HG02840 (cell line): ENCODE data around the gene KRTAP12-2.

Experiments used
- ATAC-seq: cut with Tn5 transposase; IDR thresholded peaks from one replicate; pipeline ENCODE4 v1.9.1; 2021; ENCODE audit warnings: mild to moderate bottlenecking, moderate library complexity, moderate number of reproducible peaks; ENCODE audit not compliant: unreplicated experiment, low FRiP score

The KRTAP12-2 gene

DNA sequence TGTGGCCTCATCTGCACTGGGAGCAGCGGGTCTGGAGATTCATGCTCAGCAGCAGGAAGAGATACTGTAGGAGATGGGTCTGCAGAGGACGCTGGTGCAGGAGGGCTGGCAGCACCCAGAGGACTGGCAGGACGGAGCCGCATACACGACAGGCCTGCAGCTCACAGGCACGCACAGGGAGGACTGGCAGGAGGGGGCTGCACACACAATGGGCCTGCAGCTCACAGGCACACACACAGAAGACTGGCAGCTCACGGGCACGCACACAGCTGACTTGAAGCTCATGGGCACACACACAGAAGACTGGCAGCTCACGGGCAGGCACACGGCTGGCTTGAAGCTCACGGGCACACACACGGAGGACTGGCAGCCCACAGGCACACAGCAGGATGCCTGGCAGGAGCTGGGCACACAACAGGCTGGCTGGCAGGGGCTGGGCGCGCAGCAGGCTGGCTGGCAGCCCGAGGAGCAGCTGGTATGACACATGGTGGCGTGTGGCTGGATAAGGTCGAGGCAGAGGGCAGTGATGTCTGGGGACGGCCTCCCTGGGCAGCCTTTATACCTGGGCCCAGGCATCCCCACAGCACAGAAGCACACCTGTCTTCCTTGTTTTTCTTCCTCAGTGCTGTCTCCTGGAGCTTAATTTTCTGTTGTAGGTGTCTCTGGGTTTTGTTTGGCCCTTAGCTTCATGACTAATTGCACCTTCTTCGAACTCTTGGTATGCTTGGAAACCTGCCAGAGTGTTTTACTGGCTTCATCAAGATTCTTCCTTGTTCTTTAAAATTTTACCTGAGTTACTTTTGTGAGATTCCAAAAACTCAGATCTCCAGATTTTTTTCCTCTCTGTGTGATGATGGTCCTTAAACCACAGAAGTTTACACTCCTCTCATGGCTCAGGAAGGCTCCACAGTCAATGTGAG is at the start of gene KRTAP12-2:
Gene KRTAP12-2, minus strand, starts transcription at position 527 of the 920 bp plus-strand sequence. Its CDS starts 41 bp downstream, at position 486.
- no peak for ATAC-seq

DNA sequence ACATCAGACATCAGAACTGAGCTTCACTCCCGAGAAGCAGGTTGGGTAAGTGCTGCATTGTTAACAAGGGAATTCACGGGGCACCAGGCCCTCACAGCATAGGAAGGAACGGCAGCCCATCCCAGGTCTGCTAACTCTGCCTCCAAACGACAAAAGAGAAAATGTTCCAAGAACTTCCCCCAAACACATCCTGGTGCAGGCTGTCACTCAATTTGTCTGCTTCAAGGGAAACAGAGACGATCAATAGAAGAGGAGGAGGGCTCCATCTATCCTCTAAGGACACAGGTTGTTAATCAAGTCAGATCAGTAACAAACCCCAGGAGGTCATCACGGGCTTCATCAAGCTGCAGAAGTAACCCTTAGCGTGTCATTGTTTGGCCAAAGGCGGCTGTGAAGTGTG is 48.2 kb upstream of the KRTAP12-2 start:
- ATAC-seq = no peak

GRCh38 chr21:44713846-44714245 is 47.1 kb upstream of the KRTAP12-2 start:
- ATAC-seq = no peak

GRCh38 chr21:44713130-44713529 is 46.4 kb upstream of the KRTAP12-2 start:
- no peak for ATAC-seq

DNA sequence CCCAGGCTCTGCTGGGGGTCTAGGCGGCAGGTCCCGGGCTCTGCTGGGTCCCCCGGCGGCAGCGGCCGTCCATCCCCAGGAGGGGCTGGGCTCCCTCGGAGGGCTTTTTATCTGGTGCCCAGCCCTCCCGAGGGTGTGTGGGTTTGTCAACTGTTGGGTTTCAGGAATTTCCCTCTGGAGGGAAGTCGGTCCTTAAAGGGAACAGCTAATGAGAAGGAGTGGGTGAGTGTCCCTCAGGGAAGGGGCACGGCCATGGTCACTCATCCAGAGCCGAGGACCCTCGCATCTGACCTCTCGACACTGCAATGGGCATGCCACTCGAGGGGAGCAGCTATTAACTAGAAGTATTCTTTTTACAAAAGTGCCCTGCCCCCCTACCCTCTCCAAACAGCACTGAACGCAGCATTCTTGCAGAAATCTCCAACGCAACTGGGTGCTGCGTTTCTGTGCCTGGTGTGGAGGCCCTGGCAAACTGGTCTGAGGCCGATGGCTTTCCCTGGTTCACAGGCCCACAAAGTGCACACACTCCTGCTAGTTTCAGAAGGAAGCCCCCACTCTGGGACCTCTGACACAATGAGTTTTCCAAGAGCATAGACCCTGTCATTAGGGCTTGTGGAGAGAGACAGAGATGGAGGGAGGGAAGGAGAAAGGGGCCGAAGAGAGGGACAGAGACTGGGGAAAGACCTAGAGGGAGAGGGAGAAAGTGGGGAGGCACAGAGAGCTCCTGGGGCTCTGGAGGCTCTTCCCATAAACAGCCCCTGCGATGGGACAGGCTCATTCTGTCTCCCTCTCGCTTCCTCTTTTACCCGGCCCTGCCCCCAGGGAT is 45.7 kb upstream of the KRTAP12-2 start:
- no peak for ATAC-seq

DNA sequence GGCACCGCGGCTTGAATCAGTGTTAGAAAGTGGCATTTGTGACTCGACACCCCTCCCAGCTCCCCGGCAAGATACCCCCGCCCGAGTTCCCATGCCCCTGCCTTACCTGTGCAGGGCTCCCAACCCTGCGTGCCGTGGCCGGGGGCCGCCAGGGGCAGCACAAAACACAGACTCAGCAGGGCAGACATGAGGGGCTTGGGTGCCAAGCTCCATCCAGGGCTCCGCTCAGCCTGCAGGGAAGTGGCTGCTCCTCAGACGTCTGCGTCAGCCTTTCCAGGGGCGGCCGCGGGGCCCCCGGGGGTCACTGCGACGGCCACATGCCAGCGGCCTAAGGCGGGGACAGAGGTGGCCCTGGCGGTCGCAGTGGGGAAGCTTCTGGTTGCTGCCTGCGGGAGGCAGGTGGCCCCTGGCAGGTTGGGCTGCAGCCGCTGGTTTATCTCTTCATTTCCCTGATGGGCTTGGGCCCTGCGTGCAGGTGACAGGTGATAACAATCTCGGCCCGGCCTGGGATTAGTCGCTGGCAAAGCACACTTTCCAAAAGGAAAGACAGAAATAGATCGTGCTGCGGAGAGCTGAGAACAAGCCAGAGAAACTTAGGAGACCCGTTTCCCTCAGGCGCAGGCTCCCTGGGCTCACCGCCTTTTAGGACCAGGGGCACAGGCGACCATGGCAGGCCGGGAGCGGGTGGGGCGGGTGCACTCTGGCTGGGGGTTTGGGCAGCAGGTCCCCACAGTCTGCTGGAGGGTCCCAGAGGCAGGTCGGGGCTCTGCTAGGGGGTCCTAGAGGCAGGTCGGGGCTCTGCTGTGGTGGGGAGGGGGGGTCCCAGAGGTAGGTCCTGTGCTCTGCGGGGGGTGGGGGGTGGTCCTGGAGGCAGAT is 44.8 kb upstream of the KRTAP12-2 start, which contains the start of gene TSPEAR:
Gene TSPEAR, minus strand, starts transcription at position 246 of the 876 bp plus-strand sequence. Its CDS starts 58 bp downstream, at position 188.
- no peak for ATAC-seq

DNA sequence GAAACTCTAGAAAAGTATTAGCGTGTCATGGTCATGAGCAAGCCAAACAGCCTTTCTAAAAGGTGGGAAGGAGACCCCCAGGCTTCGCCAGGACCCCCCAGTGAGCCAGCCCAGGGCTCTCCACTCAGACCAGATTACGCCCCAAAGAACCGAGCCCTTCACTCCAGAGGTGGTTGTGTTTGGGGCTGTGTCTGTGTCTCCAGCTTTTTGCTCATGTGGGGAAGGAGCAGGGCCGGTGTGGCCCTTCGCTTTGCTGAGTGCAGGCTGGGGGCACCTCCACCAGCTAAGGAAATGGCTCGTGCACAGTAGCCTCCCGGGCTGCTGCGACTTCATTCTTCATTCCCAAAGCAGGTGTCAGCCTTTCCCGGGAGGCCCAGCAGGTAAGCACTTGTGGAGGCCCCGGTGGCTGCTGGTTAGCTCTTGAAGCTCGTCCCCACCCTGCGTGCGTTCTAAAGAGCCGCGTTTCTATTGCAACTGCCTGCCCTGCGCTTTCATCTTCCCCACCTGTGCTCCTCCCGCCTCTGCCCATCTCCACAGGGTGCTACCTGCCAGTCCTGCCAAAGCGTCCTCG is 44.1 kb upstream of the KRTAP12-2 start:
- ATAC-seq = no peak

- no peak for ATAC-seq
These were observed 43.6 kb upstream of the KRTAP12-2 start for GRCh38 chr21:44710294-44710665.

DNA sequence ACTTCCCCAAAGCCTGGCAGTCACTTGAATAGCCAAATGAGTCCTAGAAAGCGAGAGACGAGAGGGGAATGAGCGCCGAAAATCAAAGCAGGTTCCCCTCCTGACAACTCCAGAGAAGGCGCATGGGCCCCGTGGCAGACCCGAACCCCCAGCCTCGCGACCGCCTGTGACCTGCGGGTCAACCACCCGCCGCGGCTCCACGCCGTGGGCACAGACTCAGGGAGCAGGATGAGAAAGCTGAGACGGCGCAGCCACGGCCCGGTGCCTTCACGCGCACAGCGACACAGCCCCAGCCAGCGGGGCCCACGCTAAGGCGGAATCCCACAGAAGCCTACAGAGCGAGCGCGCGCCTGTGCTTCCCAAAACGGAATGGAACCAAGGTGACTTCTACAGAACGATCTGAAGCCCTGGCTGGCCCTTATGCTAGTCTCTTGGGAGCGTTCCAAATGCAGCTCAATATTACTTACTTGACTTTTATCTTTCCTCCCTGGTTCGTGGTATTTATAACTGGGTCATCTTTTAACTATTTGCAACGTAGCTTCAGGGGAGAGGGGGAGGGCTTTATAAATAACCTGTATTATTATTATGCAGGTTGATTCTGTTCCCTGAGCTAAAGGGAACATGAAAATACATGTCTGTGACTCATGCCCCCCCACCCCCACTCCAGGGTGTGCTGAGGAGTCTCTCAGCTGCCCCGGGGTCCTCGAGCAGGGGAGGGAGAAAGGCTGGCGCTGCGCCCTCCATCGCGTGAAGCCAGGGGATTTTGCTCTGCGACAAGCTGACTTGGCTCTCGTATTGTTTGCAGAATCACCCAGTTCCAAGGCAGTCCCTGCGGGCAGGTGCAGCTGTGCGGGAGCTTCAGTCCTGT is 42.9 kb upstream of the KRTAP12-2 start:
- ATAC-seq = no peak

GRCh38 chr21:44708866-44709425 is 42.2 kb upstream of the KRTAP12-2 start:
- ATAC-seq = no peak

- no peak for ATAC-seq
These were observed 41.6 kb upstream of the KRTAP12-2 start for GRCh38 chr21:44708213-44708865.

- ATAC-seq = no peak
These were observed 40.2 kb upstream of the KRTAP12-2 start for GRCh38 chr21:44706706-44707581.

DNA sequence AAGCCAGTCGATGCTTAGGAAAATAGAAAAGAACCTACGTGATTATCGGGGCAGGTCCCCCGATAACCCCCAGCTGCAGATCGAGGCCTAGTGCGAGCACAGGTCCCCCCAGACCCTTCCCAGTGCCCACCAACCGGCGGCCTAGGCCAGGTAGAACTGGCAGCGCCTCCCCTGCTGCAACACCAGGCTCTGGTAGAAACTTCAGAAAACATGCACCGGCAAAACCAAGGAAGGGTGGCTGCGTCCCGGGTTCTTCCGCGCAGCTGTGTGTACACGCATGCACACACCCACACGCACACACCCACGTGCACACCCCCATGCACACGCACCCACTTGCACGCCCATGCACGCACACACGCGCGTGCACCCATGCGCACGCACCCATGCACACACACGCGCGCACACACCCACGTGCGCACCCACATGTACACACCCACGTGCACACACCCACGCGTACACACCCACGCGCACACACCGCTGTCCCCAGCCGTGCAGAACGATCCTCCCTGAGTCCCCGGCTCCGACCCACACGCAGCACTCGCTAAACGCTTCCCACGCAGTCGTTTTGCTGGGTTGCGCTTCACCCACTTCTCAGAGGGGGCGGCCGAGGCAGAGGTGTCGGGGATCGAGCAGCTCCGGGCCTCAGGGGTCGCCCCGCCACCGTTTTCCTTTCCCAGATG is 39.4 kb upstream of the KRTAP12-2 start:
- ATAC-seq = no peak

GRCh38 chr21:44704636-44705001 is 37.9 kb upstream of the KRTAP12-2 start:
- no peak for ATAC-seq

GRCh38 chr21:44703731-44704635 is 37.3 kb upstream of the KRTAP12-2 start:
- ATAC-seq = no peak
